H9 (cell line): ENCODE data around the gene AKIRIN1. TPM values are rescaled to one million over a fixed set of nuclear protein-coding genes. Genes with fewer than 3 reads are reported as not detected.
A peak's percentile ranks its signal among the peaks of the same experiment; 100 is the strongest.

ENCODE experiments used
- DNase-seq: peaks from one replicate; pipeline ENCODE4 v3.0.0-alpha.2; 2017
- H2AFZ ChIP-seq: one replicate; pipeline ENCODE4 v1.6.1; 2013; ENCODE audit warnings: mild to moderate bottlenecking, low read length, control low read depth, moderate library complexity
- H2AK5ac ChIP-seq: 2 replicates; pipeline ENCODE4 v1.6.1; 2013; ENCODE audit warnings: low read length, control low read depth, mixed read lengths; ENCODE audit not compliant: insufficient read length
- H2BK120ac ChIP-seq: one replicate; pipeline ENCODE4 v1.6.1; 2013; ENCODE audit warnings: low read depth, mild to moderate bottlenecking, low read length, control low read depth, inconsistent platforms; ENCODE audit not compliant: poor library complexity, severe bottlenecking
- H2BK12ac ChIP-seq: 2 replicates; pipeline ENCODE4 v1.6.1; 2013; ENCODE audit warnings: low read length, control low read depth, mixed read lengths, low read depth; ENCODE audit not compliant: insufficient read length
- H2BK15ac ChIP-seq: 2 replicates; pipeline ENCODE4 v1.6.1; 2013; ENCODE audit warnings: low read depth, low read length, control low read depth
- H2BK20ac ChIP-seq: one replicate; pipeline ENCODE4 v1.6.1; 2013; ENCODE audit warnings: low read depth, mild to moderate bottlenecking, low read length, control low read depth, inconsistent platforms; ENCODE audit not compliant: poor library complexity, severe bottlenecking
- H2BK5ac ChIP-seq: 2 replicates; pipeline ENCODE4 v1.6.1; 2013; ENCODE audit warnings: low read length, control low read depth, mixed read lengths; ENCODE audit not compliant: insufficient read length
- H3K14ac ChIP-seq: 2 replicates; pipeline ENCODE4 v1.6.1; 2013; ENCODE audit warnings: low read length, control low read depth; ENCODE audit not compliant: insufficient read depth
- H3K18ac ChIP-seq: 2 replicates; pipeline ENCODE4 v1.6.1; 2013; ENCODE audit warnings: low read depth, mild to moderate bottlenecking, mixed read lengths, low read length, control low read depth; ENCODE audit not compliant: insufficient read length
- H3K23ac ChIP-seq: 2 replicates; pipeline ENCODE4 v1.6.1; 2013; ENCODE audit warnings: low read length, control low read depth, mixed read lengths, low read depth; ENCODE audit not compliant: insufficient read length
- H3K23me2 ChIP-seq: 2 replicates; pipeline ENCODE4 v1.6.1; 2013; ENCODE audit warnings: low read depth, mild to moderate bottlenecking, mixed read lengths, low read length, control low read depth; ENCODE audit not compliant: insufficient read length, poor library complexity, severe bottlenecking
- H3K27ac ChIP-seq: 2 replicates; pipeline ENCODE4 v1.5.1; 2013; ENCODE audit warnings: low read length, control low read depth, mixed read lengths, low read depth; ENCODE audit not compliant: insufficient read length
- H3K27me3 ChIP-seq: 2 replicates; pipeline ENCODE4 v1.6.1; 2013; ENCODE audit warnings: low read length, control low read depth, inconsistent platforms; ENCODE audit not compliant: insufficient read depth
- H3K4ac ChIP-seq: 2 replicates; pipeline ENCODE4 v1.6.1; 2013; ENCODE audit warnings: low read depth, mild to moderate bottlenecking, control low read depth, inconsistent platforms, low read length, moderate library complexity
- H3K4me1 ChIP-seq: 2 replicates; pipeline ENCODE4 v1.6.1; 2013; ENCODE audit warnings: low read length, control low read depth, inconsistent platforms; ENCODE audit not compliant: insufficient read depth
- H3K4me2 ChIP-seq: 2 replicates; pipeline ENCODE4 v1.6.1; 2013; ENCODE audit warnings: low read length, control low read depth, mixed read lengths; ENCODE audit not compliant: insufficient read length, insufficient read depth
- H3K56ac ChIP-seq: 2 replicates; pipeline ENCODE4 v1.6.1; 2013; ENCODE audit warnings: low read depth, mild to moderate bottlenecking, mixed read lengths, low read length, control low read depth; ENCODE audit not compliant: insufficient read length
- H3K79me1 ChIP-seq: 2 replicates; pipeline ENCODE4 v1.6.1; 2013; ENCODE audit warnings: low read depth, mild to moderate bottlenecking, moderate library complexity, low read length, control low read depth, inconsistent platforms; ENCODE audit not compliant: insufficient read depth, poor library complexity, severe bottlenecking
- H3K79me2 ChIP-seq: 2 replicates; pipeline ENCODE4 v1.6.1; 2013; ENCODE audit warnings: low read length, control low read depth, inconsistent platforms; ENCODE audit not compliant: insufficient read depth
- H3K9ac ChIP-seq: 2 replicates; pipeline ENCODE4 v1.6.1; 2013; ENCODE audit warnings: low read length, control low read depth, mixed read lengths; ENCODE audit not compliant: insufficient read length; ENCODE audit errors: extremely low read depth
- H3K9me3 ChIP-seq: one replicate; pipeline ENCODE4 v1.6.1; 2013; ENCODE audit warnings: low read depth, low read length, inconsistent platforms; ENCODE audit not compliant: control insufficient read depth
- H3T11ph ChIP-seq: one replicate; pipeline ENCODE4 v1.6.1; 2013; ENCODE audit warnings: mild to moderate bottlenecking, low read length, control low read depth, inconsistent platforms
- H4K20me1 ChIP-seq: one replicate; pipeline ENCODE4 v1.6.1; 2013; ENCODE audit not compliant: control insufficient read depth, insufficient read length, insufficient read depth
- H4K5ac ChIP-seq: 2 replicates; pipeline ENCODE4 v1.6.1; 2013; ENCODE audit warnings: low read depth, mild to moderate bottlenecking, mixed read lengths, low read length, control low read depth; ENCODE audit not compliant: insufficient read length
- H4K8ac ChIP-seq: replicated peaks from 2 replicates; pipeline ENCODE4 v1.6.1; 2013; ENCODE audit warnings: low read length, control low read depth, mixed read lengths, low read depth; ENCODE audit not compliant: insufficient read length
- H4K91ac ChIP-seq: 2 replicates; pipeline ENCODE4 v1.6.1; 2013; ENCODE audit warnings: low read depth, mild to moderate bottlenecking, moderate library complexity, mixed read lengths, low read length, control low read depth; ENCODE audit not compliant: insufficient read length
- H3K27ac Mint-ChIP-seq, 3 experiments: 2 replicates in 2 of 3; 3 replicates in 1 of 3; pipeline ENCODE4 v1.8.0; 2020 to 2021; ENCODE audit warnings: mixed read lengths in 3 of 3, mild to moderate bottlenecking in 1 of 3, moderate library complexity in 1 of 3
- H3K27me3 Mint-ChIP-seq: 2 replicates; pipeline ENCODE4 v1.8.0; 2021; ENCODE audit warnings: low read depth, mild to moderate bottlenecking, moderate library complexity, mixed read lengths
- H3K36me3 Mint-ChIP-seq, 3 experiments: 2 replicates in 2 of 3; 3 replicates in 1 of 3; pipeline ENCODE4 v1.8.0; 2020 to 2021; ENCODE audit warnings: low read depth in 3 of 3, mixed read lengths in 3 of 3; ENCODE audit not compliant: insufficient read depth in 1 of 3
- H3K4me1 Mint-ChIP-seq, 2 experiments: 2 replicates each; pipeline ENCODE4 v1.8.0; 2020; ENCODE audit warnings: mixed read lengths in 2 of 2
- H3K4me3 Mint-ChIP-seq, 2 experiments: 2 replicates in 1 of 2; 3 replicates in 1 of 2; pipeline ENCODE4 v1.8.0; 2020 to 2021; ENCODE audit warnings: mild to moderate bottlenecking in 2 of 2, mixed read lengths in 2 of 2, moderate library complexity in 1 of 2
- H3K9me3 Mint-ChIP-seq, 2 experiments: 2 replicates in 1 of 2; 3 replicates in 1 of 2; pipeline ENCODE4 v1.8.0; 2020; ENCODE audit warnings: mild to moderate bottlenecking in 2 of 2, mixed read lengths in 2 of 2, moderate library complexity in 1 of 2
- WGBS: extraction: QIAGEN DNeasy Blood & Tissue Kit; methylation state at CpG from one replicate; pipeline ENCODE4 v1.1.7; 2013; ENCODE audit warnings: missing lambda C conversion rate, low lambda C conversion rate, mixed read lengths; ENCODE audit not compliant: insufficient read length; ENCODE audit errors: extremely low coverage; 5-methylcytosine and 5-hydroxymethylcytosine counted together
- total RNA-seq: library from RNA; stranded (reverse); gene quantifications from 2 replicates; pipeline ENCODE4 v1.2.1, GENCODE V29; 2021
- TF ChIP-seq, protein P1 (sequence below): fragments of 200-600 bp; sonication (generic); conservative IDR thresholded peaks from 3 replicates; pipeline ENCODE4 v1.8.0; 2021; ENCODE audit warnings: antibody characterized with exemption, mild to moderate bottlenecking

The AKIRIN1 gene
- total RNA-seq, 1 experiment from 2014 or later, result 237 TPM

DNA sequence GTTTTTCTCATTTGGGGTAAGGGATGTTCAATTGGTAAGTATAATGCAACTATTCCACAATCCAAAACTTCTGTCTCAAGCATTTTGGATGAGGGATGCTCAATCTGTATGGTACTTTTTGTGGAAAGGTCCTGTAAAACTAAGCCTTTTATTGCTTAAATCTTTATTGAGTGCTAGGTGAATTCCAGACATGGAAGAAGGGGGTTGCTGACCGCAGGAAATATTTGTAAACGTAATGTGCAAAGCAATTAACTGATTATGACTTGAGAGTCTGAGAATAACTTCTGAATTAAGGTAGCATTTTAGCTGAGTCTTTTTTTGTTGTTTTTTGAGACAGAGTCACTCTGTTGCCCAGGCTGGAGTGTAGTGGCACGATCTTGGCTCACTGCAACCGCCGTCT lies 3.1 kb downstream of the AKIRIN1 start:
- H3K4me3 Mint-ChIP-seq, result peak overlapping the region; percentile 67 to 84
- H3K9ac ChIP-seq, result no peak overlapping the region
- no peaks in the 10 kb centered on the region for H3K27me3 ChIP-seq
- H3K56ac ChIP-seq, result no peak overlapping the region
- H3K23ac ChIP-seq, result no peak overlapping the region
- no peaks in the 10 kb centered on the region for H3K9me3 Mint-ChIP-seq
- no peak overlapping the region for H2AFZ ChIP-seq
- peaks cover 42 to 69% (median 63%) of the 10 kb centered on the region in 3 experiments for H3K36me3 Mint-ChIP-seq
- no peak overlapping the region for H2BK15ac ChIP-seq
- H2BK5ac ChIP-seq, result no peak overlapping the region
- H4K20me1 ChIP-seq, result no peaks in the 10 kb centered on the region
- TF ChIP-seq, protein P1, sequence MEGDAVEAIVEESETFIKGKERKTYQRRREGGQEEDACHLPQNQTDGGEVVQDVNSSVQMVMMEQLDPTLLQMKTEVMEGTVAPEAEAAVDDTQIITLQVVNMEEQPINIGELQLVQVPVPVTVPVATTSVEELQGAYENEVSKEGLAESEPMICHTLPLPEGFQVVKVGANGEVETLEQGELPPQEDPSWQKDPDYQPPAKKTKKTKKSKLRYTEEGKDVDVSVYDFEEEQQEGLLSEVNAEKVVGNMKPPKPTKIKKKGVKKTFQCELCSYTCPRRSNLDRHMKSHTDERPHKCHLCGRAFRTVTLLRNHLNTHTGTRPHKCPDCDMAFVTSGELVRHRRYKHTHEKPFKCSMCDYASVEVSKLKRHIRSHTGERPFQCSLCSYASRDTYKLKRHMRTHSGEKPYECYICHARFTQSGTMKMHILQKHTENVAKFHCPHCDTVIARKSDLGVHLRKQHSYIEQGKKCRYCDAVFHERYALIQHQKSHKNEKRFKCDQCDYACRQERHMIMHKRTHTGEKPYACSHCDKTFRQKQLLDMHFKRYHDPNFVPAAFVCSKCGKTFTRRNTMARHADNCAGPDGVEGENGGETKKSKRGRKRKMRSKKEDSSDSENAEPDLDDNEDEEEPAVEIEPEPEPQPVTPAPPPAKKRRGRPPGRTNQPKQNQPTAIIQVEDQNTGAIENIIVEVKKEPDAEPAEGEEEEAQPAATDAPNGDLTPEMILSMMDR, result no peak
- no CpG with 5 or more reads among the region's 5 CpGs for WGBS
- no peaks in the 10 kb centered on the region for H3K9me3 ChIP-seq
- DNase-seq, result no peak
- no peak overlapping the region for H3K27ac ChIP-seq
- H3K79me2 ChIP-seq, result peaks cover 57% of the 10 kb centered on the region
- H3K4me1 ChIP-seq, result peaks cover 1% of the 10 kb centered on the region; the same call in 1 of the 2 replicates
- H4K8ac ChIP-seq, result no peak overlapping the region
- no peak overlapping the region for H3K4ac ChIP-seq
- no peaks in the 10 kb centered on the region for H3K27me3 Mint-ChIP-seq
- peak overlapping the region; percentile 64 to 86 (median 65); a peak in 4 of 7 replicates for H3K27ac Mint-ChIP-seq
- H3K4me2 ChIP-seq, result peak overlapping the region; percentile 100
- no peak overlapping the region for H2BK20ac ChIP-seq
- H3K4me1 Mint-ChIP-seq, result peaks cover 56 to 70% of the 10 kb centered on the region in 2 experiments
- no peak overlapping the region for H3K14ac ChIP-seq
- H3K23me2 ChIP-seq, result peaks cover 15% of the 10 kb centered on the region
- no peak overlapping the region for H3T11ph ChIP-seq
- no peak overlapping the region for H4K91ac ChIP-seq
- H4K5ac ChIP-seq, result no peak overlapping the region
- no peak overlapping the region for H2BK12ac ChIP-seq
- no peak overlapping the region for H3K18ac ChIP-seq
- H3K79me1 ChIP-seq, result no peaks in the 10 kb centered on the region
- no peak overlapping the region for H2BK120ac ChIP-seq
- H2AK5ac ChIP-seq, result no peak overlapping the region
